ENCODE results near the gene DHX34. TPM values are rescaled to one million over a fixed set of nuclear protein-coding genes. Genes with fewer than 3 reads are reported as not detected.

The DHX34 gene
- total and polyA plus RNA-seq, 11 donors: 3.7 to 13.3 (median 6.7) TPM

DNA sequence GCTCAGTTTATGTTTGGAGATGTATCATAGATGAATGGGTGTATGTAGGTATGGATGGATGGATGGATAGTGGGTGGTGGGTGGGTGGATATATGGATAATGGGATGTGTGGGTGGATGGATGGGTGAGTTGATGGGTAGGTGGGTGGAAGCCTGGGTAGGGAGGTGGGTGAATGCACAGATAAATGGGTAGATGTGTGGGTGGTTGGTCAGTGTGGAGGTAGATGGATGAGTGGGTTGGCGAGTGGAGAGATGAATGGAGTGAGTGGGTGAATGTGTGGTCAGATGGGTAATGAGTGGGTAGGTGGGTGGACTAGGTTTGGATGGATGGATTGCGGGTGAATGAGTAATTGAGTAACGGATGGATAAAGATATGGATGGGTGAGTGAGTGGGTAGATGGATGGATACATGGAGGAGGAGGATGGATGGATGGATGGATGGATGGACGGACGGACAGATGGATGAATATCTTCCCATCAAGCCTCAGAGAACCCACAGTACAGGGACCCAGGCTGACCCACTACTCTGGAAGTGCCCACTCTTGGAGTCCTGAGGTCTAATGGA lies 56.8 kb downstream of the DHX34 start:
- ATAC-seq: no peak
- peaks cover 0 to 40% (median 22%) of the 10 kb centered on the region in 9 donors for H3K27me3 ChIP-seq
- H3K27ac ChIP-seq: no peak overlapping the region
- intact Hi-C loops (cut with DNase I): no loop called here
- DNase-seq: no peak
- no peaks in the 10 kb centered on the region for H3K36me3 ChIP-seq
- 79 to 96% (median 91%) methylated on average over 5 of the region's 5 CpGs for WGBS, 4 donors
- H3K9me3 ChIP-seq: no peaks in the 10 kb centered on the region
- H3K4me3 ChIP-seq: no peak overlapping the region
- TF ChIP-seq POLR2A (IDR thresholded peaks at IDR 0.05): no peak
- TF ChIP-seq, protein P1, sequence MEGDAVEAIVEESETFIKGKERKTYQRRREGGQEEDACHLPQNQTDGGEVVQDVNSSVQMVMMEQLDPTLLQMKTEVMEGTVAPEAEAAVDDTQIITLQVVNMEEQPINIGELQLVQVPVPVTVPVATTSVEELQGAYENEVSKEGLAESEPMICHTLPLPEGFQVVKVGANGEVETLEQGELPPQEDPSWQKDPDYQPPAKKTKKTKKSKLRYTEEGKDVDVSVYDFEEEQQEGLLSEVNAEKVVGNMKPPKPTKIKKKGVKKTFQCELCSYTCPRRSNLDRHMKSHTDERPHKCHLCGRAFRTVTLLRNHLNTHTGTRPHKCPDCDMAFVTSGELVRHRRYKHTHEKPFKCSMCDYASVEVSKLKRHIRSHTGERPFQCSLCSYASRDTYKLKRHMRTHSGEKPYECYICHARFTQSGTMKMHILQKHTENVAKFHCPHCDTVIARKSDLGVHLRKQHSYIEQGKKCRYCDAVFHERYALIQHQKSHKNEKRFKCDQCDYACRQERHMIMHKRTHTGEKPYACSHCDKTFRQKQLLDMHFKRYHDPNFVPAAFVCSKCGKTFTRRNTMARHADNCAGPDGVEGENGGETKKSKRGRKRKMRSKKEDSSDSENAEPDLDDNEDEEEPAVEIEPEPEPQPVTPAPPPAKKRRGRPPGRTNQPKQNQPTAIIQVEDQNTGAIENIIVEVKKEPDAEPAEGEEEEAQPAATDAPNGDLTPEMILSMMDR (IDR thresholded peaks at IDR 0.05): no peak
- H3K4me1 ChIP-seq: no peaks in the 10 kb centered on the region

DNA sequence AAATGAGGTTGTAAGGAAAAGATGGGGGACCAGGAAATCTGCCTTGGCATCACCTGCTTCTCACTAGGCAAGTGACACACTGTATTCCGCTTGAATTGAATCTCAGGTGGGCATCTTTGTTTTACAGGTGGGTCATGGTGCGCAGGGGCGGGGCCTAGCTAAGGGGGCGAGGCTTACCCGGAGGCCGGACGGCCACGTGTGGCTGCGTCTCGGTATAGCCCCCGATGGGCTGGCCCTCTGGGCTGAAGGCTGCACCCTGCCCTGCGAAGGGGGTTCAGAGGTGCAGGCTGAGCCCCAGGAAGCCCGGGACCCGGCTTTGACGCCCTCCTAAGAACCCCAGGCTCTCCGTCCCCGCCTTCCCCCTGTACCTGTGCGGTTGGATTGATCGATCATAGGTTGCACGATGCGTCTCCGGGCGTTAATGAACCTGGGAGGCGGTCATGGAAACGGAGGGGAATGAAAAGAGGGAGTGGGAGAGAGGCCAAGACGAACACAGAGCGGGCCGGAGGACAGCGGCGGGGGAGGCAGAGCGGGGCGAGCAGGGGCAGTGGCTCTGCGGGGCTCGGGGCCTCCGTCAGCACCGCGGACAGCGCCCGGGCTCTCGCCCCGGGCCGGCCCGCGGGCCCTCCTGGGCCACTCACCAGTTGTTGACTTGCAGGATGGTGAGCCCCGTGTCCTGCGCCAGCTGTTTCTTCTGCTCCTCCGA lies 57.7 kb downstream of the DHX34 start:
- H3K9me3 ChIP-seq: no peaks in the 10 kb centered on the region
- no peaks in the 10 kb centered on the region for H3K4me1 ChIP-seq
- H3K4me3 ChIP-seq: no peak overlapping the region
- WGBS, 4 donors: 12 to 26% (median 21%) methylated on average over 39 to 47 of the region's 47 CpGs
- H3K27ac ChIP-seq: no peak overlapping the region
- intact Hi-C loops (cut with DNase I): no loop called here
- no peak for TF ChIP-seq POLR2A (IDR thresholded peaks at IDR 0.05)
- TF ChIP-seq, protein P1 (IDR thresholded peaks at IDR 0.05): no peak
- no peak for DNase-seq
- H3K36me3 ChIP-seq: no peaks in the 10 kb centered on the region
- ATAC-seq: peak in 3 of 4 donors; percentile 32 to 75 (median 73)
- peaks cover 0 to 33% (median 22%) of the 10 kb centered on the region in 9 donors for H3K27me3 ChIP-seq

DNA sequence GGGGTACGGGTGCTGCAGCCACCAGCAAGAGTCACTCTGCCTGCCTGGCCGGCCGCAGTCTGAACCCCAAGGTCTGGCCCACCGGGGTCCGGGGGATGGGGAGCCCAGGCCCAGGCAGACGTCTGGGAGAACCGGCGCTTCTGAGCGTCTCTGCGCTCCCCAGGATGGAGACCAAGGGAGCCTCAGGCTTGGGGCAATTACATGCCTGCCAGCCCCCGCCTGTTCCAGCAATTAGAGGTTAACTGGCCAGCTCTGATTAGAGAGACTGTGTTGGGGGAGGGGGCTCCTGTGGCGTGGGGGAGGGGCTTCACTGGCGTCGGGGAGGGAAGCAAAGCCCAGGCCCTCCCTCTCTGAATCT lies 58.3 kb downstream of the DHX34 start:
- 15 to 26% (median 23%) methylated on average over 12 to 14 of the region's 14 CpGs for WGBS, 4 donors
- Histone ChIP-seq H3K27me3 (peaks cover 0 to 37% (median 22%) of the 10 kb centered on the region in 9 donors), H3K4me1 (no peaks in the 10 kb centered on the region), H3K9me3 (no peaks in the 10 kb centered on the region), H3K36me3 (no peaks in the 10 kb centered on the region), H3K4me3 (no peak overlapping the region), H3K27ac (no peak overlapping the region)
- DNase-seq (no peak), ATAC-seq (no peak)
- TF ChIP-seq, protein P1 (IDR thresholded peaks at IDR 0.05): no peak
- no peak for TF ChIP-seq POLR2A (IDR thresholded peaks at IDR 0.05)
- intact Hi-C loops (cut with DNase I): no loop called here

DNA sequence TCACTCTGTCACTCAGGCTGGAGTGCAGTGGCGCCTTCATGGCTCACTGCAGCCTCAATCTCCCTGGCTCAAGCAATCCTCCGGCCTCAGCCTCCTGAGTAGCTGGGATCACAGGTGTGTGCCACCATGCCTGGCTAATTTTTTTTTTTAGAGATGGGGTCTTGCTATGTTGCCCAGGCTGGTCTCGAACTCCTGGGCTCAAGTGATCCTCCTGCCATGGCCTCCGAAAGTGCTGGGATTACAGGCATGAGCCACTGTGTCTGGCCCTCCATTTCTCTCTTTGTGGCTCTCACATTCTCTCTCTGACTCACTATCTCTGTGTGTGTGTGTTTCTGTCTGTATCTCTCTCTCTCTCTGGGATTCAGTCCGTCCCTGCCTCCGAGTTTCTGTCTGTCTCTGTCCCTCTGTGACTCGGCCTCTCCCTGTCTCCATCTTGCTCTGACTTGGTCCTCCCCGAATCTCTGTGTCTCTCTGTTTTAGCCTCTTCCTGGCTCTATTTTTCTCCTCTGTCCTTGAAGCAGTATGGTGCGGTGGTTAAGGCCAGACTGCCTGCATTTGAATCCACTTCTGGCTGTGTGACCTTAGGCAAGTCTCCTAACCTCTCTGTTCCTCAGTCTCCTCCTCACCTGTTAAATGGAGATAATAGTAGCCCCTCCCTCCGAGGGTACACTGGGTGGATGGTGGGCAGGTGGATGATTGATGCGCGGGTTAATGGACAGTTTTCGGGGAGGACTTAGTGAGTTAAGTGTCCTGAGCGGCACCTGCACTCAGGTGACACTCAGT lies 59.2 kb downstream of the DHX34 start:
- intact Hi-C loops (cut with DNase I): no loop called here
- TF ChIP-seq, protein P1 (IDR thresholded peaks at IDR 0.05): no peak
- TF ChIP-seq POLR2A (IDR thresholded peaks at IDR 0.05): no peak
- no peak overlapping the region for H3K27ac ChIP-seq
- H3K4me3 ChIP-seq: no peak overlapping the region
- H3K4me1 ChIP-seq: no peaks in the 10 kb centered on the region
- no peak for ATAC-seq
- DNase-seq: no peak
- no peaks in the 10 kb centered on the region for H3K36me3 ChIP-seq
- H3K27me3 ChIP-seq: peaks cover 0 to 39% (median 19%) of the 10 kb centered on the region in 9 donors
- no peaks in the 10 kb centered on the region for H3K9me3 ChIP-seq
- whole genome bisulfite sequencing, 4 donors: 86 to 93% (median 89%) methylated on average over 14 of the region's 14 CpGs

All from heart left ventricle (tissue), 16 donors.